K562 (cell line): Measurements from ENCODE around the gene TFB2M. TPM values are rescaled to one million over a fixed set of nuclear protein-coding genes. Genes with fewer than 3 reads are reported as not detected.
A peak's percentile ranks its signal among the peaks of the same experiment; 100 is the strongest.

Experiments used
- CBX5 ChIP-seq: IDR thresholded peaks from 2 replicates; pipeline ENCODE4 v1.6.1; 2014; ENCODE audit warnings: low read depth, borderline replicate concordance
- CCNT2 ChIP-seq: IDR thresholded peaks from 2 replicates; pipeline ENCODE4 v1.6.1; 2011; ENCODE audit warnings: borderline replicate concordance, low read depth, mild to moderate bottlenecking, moderate library complexity, mixed read lengths, low read length; ENCODE audit not compliant: insufficient read length; ENCODE audit errors: extremely low read depth
- KLF10 ChIP-seq: fragments of 250-450 bp; sonication (Bioruptor Pico); IDR thresholded peaks from 2 replicates; pipeline ENCODE4 v1.6.1; 2021; ENCODE audit warnings: matching md5 sums
- MBD2 ChIP-seq: sonication (generic); IDR thresholded peaks from 2 replicates; pipeline ENCODE4 v1.6.1; 2016; ENCODE audit warnings: low read depth, borderline replicate concordance
- MEF2D ChIP-seq: conservative IDR thresholded peaks from 2 replicates; pipeline ENCODE4 v1.6.1; 2016; ENCODE audit warnings: low read depth, missing genetic modification characterization, missing compliant biosample characterization
- MTF1 ChIP-seq: fragments of 250-450 bp; sonication (Bioruptor Pico); IDR thresholded peaks from 2 replicates; pipeline ENCODE4 v1.9.0; 2021; ENCODE audit warnings: moderate library complexity, mild to moderate bottlenecking, inconsistent platforms, borderline replicate concordance
- MXI1 ChIP-seq: IDR thresholded peaks from 2 replicates; pipeline ENCODE4 v1.6.1; 2011; ENCODE audit warnings: low read depth, mild to moderate bottlenecking, improper control_type of control experiment, low read length
- TAL1 ChIP-seq: fragments of 450-650 bp; IDR thresholded peaks from 2 replicates; pipeline ENCODE4 v1.6.1; 2016; ENCODE audit warnings: mild to moderate bottlenecking
- U2AF1 ChIP-seq: fragments of 200-400 bp; formaldehyde crosslinking; optimal IDR thresholded peaks from 2 replicates; pipeline ENCODE3; 2017; ENCODE audit warnings: mild to moderate bottlenecking, low read depth, low read length, moderate library complexity
- U2AF2 ChIP-seq: fragments of 200-400 bp; formaldehyde crosslinking; optimal IDR thresholded peaks from 2 replicates; pipeline ENCODE3; 2017; ENCODE audit warnings: low read depth, mild to moderate bottlenecking, low read length
- ZNF583 ChIP-seq: fragments of 250-450 bp; sonication (Bioruptor Pico); IDR thresholded peaks from 2 replicates; pipeline ENCODE4 v1.4.0; 2020
- polyA plus RNA-seq, 8 experiments: library from polyadenylated mRNA; depleted of rRNA in 4 of 8; stranded (reverse) in 5 of 8; unstranded in 3 of 8; fragments of >200 nt; fragmentation: Nextera tagmentation in 2 of 8; fragmentation: Illumina TruSeq in 1 of 8; extraction: Ambion mirVana in 2 of 8; extraction: Trizol in 1 of 8; gene quantifications; 2 replicates each; pipeline versions ENCODE4 v1.2.1 to v1.2.3, GENCODE V29; 2011 to 2014; ENCODE audit warnings: inconsistent platforms in 1 of 8, missing spikeins in 1 of 8
- total RNA-seq, 7 experiments: library from RNA; depleted of rRNA in 6 of 7; stranded (reverse); fragments of >200 nt in 6 of 7; fragmentation: Illumina TruSeq in 2 of 7; extraction: Trizol in 2 of 7; gene quantifications; 2 replicates each; pipeline versions ENCODE4 v1.2.1 to v1.2.3, GENCODE V29; 2011 to 2021; ENCODE audit warnings: low replicate concordance in 1 of 7
- TF ChIP-seq, protein P1 (sequence below), 2 experiments: fragments of 450-650 bp in 1 of 2; IDR thresholded peaks; 2 replicates each; pipeline ENCODE4 v1.6.1; 2011 to 2017; ENCODE audit warnings: low read depth in 2 of 2, antibody characterized with exemption in 1 of 2, borderline replicate concordance in 1 of 2, low read length in 1 of 2, mild to moderate bottlenecking in 1 of 2, mixed read lengths in 1 of 2; ENCODE audit not compliant: control insufficient read depth in 1 of 2
- TF ChIP-seq, protein P2 (sequence below): sonication (generic); formaldehyde crosslinking; IDR thresholded peaks from 2 replicates; pipeline ENCODE4 v1.8.0; 2023; ENCODE audit warnings: missing genetic modification reagents, mild to moderate bottlenecking, borderline replicate concordance
- TF ChIP-seq, protein P3 (sequence below): fragments of 200-800 bp; sonication (Bioruptor generic); IDR thresholded peaks from 2 replicates; pipeline ENCODE4 v1.6.1; 2017; ENCODE audit warnings: missing genetic modification characterization, missing compliant biosample characterization
- TF ChIP-seq, protein P4 (sequence below): fragments of 250-450 bp; sonication (Bioruptor Pico); IDR thresholded peaks from 2 replicates; pipeline ENCODE4 v1.8.0; 2022; ENCODE audit warnings: inconsistent platforms

TFB2M gene
- total and polyA plus RNA-seq, 9 of the 15 experiments (the other 6 are each of a cell fraction or from before 2014, with no cell fraction given): 55.1 to 162 (median 70.6) TPM

DNA sequence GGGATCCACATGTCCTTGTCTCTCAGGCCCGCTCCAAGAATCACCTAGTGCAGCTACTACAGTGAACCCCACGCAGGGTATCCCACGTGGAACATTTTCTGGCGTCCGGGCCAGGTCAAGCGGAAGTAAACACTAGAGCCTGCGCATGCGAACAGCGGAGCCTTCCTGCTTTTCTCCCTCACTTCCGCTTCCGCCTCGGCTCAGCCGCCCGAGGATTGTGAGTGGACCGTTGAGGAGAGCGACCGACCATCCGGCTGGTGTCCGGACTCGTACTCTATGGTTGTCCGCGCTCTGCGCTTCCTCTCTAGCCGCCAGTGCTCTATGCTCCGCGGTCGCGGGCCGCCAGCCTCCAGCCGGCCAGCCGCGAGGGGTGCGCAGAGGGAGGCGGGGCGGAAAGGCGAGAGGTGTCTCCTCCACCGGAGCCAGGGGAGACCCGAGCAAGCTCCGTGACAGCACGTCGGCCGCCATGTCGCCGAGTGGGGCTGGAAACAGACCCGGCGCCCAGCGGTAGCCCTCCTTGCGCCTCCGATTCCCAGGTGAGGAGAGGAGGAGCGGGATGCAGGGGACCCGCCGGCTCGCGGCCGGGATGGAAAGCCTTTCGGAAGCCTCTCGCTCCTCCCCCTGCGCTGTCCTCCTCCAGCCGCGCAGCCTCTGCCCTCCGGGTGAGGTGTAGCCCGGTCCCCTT, at the start of gene TFB2M, which contains the start of gene CNST (continued):
- peak; percentile 76; the same call in 1 of the 2 replicates for TF ChIP-seq MBD2
- TF ChIP-seq ZNF583 (CRISPR knock-in tag): no peak; the same call in 1 of the 2 replicates
- TF ChIP-seq, protein P1, sequence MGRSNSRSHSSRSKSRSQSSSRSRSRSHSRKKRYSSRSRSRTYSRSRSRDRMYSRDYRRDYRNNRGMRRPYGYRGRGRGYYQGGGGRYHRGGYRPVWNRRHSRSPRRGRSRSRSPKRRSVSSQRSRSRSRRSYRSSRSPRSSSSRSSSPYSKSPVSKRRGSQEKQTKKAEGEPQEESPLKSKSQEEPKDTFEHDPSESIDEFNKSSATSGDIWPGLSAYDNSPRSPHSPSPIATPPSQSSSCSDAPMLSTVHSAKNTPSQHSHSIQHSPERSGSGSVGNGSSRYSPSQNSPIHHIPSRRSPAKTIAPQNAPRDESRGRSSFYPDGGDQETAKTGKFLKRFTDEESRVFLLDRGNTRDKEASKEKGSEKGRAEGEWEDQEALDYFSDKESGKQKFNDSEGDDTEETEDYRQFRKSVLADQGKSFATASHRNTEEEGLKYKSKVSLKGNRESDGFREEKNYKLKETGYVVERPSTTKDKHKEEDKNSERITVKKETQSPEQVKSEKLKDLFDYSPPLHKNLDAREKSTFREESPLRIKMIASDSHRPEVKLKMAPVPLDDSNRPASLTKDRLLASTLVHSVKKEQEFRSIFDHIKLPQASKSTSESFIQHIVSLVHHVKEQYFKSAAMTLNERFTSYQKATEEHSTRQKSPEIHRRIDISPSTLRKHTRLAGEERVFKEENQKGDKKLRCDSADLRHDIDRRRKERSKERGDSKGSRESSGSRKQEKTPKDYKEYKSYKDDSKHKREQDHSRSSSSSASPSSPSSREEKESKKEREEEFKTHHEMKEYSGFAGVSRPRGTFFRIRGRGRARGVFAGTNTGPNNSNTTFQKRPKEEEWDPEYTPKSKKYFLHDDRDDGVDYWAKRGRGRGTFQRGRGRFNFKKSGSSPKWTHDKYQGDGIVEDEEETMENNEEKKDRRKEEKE (IDR thresholded peaks at IDR 0.05; ENCODE audit: borderline replicate concordance in 1 of 2, control insufficient read depth in 1 of 2, low read depth in 2 of 2, low read length in 1 of 2): peak in 1 of 2 experiments; percentile 81; a peak in 1 of 4 replicates
- TF ChIP-seq CBX5: no peak
- TF ChIP-seq MXI1: peak; percentile 98
- no peak for TF ChIP-seq TAL1
- TF ChIP-seq U2AF1: peak; percentile 68
- TF ChIP-seq, protein P2, sequence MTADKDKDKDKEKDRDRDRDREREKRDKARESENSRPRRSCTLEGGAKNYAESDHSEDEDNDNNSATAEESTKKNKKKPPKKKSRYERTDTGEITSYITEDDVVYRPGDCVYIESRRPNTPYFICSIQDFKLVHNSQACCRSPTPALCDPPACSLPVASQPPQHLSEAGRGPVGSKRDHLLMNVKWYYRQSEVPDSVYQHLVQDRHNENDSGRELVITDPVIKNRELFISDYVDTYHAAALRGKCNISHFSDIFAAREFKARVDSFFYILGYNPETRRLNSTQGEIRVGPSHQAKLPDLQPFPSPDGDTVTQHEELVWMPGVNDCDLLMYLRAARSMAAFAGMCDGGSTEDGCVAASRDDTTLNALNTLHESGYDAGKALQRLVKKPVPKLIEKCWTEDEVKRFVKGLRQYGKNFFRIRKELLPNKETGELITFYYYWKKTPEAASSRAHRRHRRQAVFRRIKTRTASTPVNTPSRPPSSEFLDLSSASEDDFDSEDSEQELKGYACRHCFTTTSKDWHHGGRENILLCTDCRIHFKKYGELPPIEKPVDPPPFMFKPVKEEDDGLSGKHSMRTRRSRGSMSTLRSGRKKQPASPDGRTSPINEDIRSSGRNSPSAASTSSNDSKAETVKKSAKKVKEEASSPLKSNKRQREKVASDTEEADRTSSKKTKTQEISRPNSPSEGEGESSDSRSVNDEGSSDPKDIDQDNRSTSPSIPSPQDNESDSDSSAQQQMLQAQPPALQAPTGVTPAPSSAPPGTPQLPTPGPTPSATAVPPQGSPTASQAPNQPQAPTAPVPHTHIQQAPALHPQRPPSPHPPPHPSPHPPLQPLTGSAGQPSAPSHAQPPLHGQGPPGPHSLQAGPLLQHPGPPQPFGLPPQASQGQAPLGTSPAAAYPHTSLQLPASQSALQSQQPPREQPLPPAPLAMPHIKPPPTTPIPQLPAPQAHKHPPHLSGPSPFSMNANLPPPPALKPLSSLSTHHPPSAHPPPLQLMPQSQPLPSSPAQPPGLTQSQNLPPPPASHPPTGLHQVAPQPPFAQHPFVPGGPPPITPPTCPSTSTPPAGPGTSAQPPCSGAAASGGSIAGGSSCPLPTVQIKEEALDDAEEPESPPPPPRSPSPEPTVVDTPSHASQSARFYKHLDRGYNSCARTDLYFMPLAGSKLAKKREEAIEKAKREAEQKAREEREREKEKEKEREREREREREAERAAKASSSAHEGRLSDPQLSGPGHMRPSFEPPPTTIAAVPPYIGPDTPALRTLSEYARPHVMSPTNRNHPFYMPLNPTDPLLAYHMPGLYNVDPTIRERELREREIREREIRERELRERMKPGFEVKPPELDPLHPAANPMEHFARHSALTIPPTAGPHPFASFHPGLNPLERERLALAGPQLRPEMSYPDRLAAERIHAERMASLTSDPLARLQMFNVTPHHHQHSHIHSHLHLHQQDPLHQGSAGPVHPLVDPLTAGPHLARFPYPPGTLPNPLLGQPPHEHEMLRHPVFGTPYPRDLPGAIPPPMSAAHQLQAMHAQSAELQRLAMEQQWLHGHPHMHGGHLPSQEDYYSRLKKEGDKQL (CRISPR knock-in tag): no peak
- TF ChIP-seq MTF1 (CRISPR knock-in tag): no peak
- TF ChIP-seq, protein P3, sequence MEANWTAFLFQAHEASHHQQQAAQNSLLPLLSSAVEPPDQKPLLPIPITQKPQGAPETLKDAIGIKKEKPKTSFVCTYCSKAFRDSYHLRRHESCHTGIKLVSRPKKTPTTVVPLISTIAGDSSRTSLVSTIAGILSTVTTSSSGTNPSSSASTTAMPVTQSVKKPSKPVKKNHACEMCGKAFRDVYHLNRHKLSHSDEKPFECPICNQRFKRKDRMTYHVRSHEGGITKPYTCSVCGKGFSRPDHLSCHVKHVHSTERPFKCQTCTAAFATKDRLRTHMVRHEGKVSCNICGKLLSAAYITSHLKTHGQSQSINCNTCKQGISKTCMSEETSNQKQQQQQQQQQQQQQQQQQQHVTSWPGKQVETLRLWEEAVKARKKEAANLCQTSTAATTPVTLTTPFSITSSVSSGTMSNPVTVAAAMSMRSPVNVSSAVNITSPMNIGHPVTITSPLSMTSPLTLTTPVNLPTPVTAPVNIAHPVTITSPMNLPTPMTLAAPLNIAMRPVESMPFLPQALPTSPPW: no peak
- no peak for TF ChIP-seq KLF10 (CRISPR knock-in tag)
- peak; percentile 90 for TF ChIP-seq CCNT2
- TF ChIP-seq MEF2D (tag): 0 out of 2 replicates have a peak, but pooled peaks have one; percentile 37
- TF ChIP-seq, protein P4, sequence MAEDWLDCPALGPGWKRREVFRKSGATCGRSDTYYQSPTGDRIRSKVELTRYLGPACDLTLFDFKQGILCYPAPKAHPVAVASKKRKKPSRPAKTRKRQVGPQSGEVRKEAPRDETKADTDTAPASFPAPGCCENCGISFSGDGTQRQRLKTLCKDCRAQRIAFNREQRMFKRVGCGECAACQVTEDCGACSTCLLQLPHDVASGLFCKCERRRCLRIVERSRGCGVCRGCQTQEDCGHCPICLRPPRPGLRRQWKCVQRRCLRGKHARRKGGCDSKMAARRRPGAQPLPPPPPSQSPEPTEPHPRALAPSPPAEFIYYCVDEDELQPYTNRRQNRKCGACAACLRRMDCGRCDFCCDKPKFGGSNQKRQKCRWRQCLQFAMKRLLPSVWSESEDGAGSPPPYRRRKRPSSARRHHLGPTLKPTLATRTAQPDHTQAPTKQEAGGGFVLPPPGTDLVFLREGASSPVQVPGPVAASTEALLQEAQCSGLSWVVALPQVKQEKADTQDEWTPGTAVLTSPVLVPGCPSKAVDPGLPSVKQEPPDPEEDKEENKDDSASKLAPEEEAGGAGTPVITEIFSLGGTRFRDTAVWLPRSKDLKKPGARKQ (CRISPR knock-in tag): no peak
- no peak for TF ChIP-seq U2AF2
